ENCODE data around the gene WASHC2A. TPM values are rescaled to one million over a fixed set of nuclear protein-coding genes. Genes with fewer than 3 reads are reported as not detected.
"Not testable (repeated sequence)": the region's sequence is repeated elsewhere in the genome, so short reads cannot be mapped to it uniquely, and the experiment has no call there.

The WASHC2A gene
- total and polyA plus RNA-seq, 3 donors from 2014 or later, result 27.7 to 43.5 (median 34.4) TPM

DNA sequence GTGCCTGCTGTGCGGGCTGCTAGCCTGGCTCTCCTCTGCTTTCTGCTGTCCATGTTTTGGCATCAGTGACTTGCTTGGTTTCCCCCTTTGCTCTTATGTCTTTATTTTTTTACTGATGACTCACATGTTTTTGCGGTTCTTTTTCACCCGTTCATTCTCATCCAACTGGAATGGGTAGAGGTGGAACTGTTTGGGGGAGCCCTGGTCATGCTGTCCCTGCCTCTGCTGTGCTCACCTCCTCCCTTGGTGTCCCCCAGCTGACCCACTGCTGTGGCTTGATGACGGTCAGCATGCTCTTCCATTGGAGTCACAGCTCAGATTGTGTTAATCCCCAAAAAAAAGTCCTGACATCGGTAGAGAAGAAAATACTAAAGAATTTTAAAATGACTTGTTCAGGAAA is 26.9 kb downstream of the WASHC2A start:
- H3K4me3 ChIP-seq; H3K27me3 ChIP-seq; H3K27ac ChIP-seq; DNase-seq; intact Hi-C loops (cut with DNase I; ENCODE audit: low total_unique reads); H3K36me3 ChIP-seq (ENCODE audit: low read depth, missing control alignments); H3K4me1 ChIP-seq; H3K9me3 ChIP-seq: not testable (repeated sequence)
- WGBS, 2 donors, result 96% methylated on average over 5 of the region's 5 CpGs; no CpG with 5 or more reads in 1 of the 2 donors

DNA sequence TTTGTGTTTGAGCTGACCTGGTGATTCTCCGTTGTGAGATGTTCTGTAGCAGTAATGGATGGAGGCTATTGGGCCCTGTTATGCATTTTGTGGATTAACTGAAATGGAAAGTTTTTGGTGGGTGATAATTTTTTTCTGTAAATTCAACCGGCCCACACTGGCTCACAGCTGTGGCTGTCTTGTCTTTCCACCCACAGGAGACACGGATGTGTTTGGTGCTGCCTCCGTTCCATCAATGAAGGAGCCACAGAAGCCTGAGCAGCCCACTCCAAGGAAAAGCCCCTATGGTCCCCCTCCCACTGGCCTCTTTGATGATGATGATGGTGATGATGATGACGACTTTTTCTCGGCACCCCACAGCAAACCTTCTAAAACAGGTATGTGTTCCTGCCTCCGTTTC is 27.6 kb downstream of the WASHC2A start:
- H3K27me3 ChIP-seq, DNase-seq: not testable (repeated sequence)
- 94% methylated on average over 7 of the region's 7 CpGs for WGBS, 2 donors

DNA sequence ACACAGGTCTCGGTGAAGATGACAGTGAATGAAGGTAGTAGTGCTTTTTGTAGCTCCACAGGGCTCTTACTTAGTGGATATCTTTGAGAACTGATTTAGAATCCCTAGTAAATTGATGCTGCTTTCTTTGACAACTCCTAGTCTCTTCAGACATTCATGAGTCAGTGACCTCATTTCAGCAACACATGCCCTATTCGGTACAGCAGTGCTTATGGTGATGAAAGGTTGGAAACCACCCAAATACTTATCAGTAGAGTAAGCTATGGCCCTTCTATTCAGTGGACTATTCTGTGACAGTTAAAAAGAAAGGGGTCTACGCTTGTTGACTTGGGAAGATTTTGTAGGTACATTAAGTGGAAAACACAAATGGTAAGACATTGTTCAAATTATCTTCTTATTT is 29.0 kb downstream of the WASHC2A start:
- H3K27me3 ChIP-seq; H3K4me3 ChIP-seq; DNase-seq; H3K9me3 ChIP-seq; H3K27ac ChIP-seq; H3K36me3 ChIP-seq (ENCODE audit: low read depth, missing control alignments); intact Hi-C loops (cut with DNase I; ENCODE audit: low total_unique reads); H3K4me1 ChIP-seq: not testable (repeated sequence)
- 56% methylated on average over 1 of the region's 3 CpGs; no CpG with 5 or more reads in 1 of the 2 donors for WGBS, 2 donors

More for the DNA sequence above, 27.6 kb downstream of the WASHC2A start:
- H3K9me3 ChIP-seq; intact Hi-C loops (cut with DNase I; ENCODE audit: low total_unique reads); H3K36me3 ChIP-seq (ENCODE audit: low read depth, missing control alignments); H3K4me3 ChIP-seq; H3K27ac ChIP-seq; H3K4me1 ChIP-seq: not testable (repeated sequence)

DNA sequence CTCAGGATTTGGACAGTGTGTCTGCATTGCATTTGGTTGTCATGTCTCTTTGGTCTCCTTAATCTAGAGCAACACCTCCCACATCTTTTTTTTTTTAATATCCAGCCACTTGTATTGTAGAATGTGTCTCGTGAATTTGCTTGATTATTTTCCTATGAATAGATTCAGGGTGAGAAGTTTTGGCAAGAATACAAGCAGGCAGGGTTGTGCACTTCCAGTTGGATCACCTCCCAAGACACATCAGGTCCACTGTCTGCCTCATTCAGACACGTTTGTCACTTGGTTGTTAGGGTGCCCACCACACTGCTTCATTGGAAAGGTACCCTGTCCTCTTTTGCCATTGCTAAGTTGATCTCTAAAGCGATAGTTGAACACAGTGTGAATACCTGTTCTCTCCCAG is 30.9 kb downstream of the WASHC2A start:
- H3K4me1 ChIP-seq; DNase-seq; H3K4me3 ChIP-seq; H3K27ac ChIP-seq; H3K36me3 ChIP-seq (ENCODE audit: low read depth, missing control alignments); H3K9me3 ChIP-seq; intact Hi-C loops (cut with DNase I; ENCODE audit: low total_unique reads); H3K27me3 ChIP-seq: not testable (repeated sequence)
- 77 to 85% methylated on average over 3 of the region's 3 CpGs for WGBS, 2 donors

DNA sequence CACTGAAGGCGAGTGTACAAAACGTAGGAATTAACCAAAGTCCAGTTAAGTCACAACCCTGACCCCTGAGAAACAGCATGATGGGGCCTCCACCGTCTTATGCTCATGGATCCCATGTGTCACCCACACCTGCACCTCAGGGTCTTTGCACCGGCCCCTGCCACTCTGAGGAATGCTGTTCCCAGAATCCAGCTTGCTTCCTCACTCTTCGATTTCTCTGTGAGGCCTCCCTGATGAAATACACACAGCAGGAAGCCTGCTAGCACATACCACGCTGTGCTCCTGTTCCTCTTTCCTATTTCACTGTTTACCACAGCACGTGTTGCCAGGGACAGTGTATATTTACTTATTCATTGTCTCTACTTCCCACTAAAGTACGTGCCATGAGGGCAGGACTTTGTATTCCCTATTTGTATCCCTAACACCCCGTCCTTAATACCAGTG is 33.4 kb downstream of the WASHC2A start:
- H3K4me1 ChIP-seq; H3K27me3 ChIP-seq; intact Hi-C loops (cut with DNase I; ENCODE audit: low total_unique reads); H3K9me3 ChIP-seq; DNase-seq; H3K4me3 ChIP-seq; H3K36me3 ChIP-seq (ENCODE audit: low read depth, missing control alignments); H3K27ac ChIP-seq: not testable (repeated sequence)
- 86 to 93% methylated on average over 9 of the region's 9 CpGs for WGBS, 2 donors

DNA sequence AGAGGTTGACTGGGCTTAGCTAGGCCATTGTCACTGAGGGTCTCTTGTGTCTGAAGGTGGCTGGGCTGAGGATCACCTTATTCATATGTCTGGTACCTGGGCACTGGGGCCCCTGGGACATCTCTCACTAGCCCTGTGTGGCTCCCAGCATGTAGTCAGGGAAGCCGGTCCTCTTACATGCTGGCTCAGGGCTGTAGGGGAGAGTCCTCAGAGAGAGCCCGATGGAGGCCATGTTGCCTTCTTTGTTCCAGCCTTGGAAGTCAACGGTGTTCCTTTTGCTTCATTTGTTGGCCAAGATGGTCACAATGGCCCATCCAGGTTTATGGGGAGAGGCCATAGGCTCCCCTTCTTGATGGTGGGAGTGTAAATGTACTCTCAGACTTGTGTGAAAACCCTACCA is 34.0 kb downstream of the WASHC2A start:
- not testable (repeated sequence) for H3K36me3 ChIP-seq (ENCODE audit: low read depth, missing control alignments)
- WGBS, 2 donors, result 88 to 100% methylated on average over 2 to 3 of the region's 3 CpGs

DNA sequence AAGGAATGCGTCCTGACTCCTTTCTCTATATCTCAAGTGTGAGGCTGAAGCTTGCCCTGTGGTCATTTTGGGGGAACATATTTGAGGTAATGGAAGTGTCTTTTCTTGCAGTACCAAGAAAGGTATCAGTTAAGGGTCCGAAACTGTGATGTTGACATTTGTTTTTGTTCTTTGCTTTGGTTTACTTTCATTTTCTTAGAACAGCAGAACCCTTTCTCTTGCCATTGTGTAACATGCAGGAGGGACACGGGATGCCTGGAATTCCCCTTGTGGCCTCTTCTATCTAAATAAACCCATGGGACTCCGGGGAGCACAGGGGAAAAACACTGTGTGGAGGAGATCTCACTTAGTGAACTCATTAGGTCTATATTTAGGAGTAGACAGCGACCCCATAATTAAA is 34.5 kb downstream of the WASHC2A start:
- H3K27ac ChIP-seq, DNase-seq: not testable (repeated sequence)
- WGBS, 2 donors, result 72 to 78% methylated on average over 5 of the region's 5 CpGs

More for the DNA sequence above, 34.0 kb downstream of the WASHC2A start:
- H3K4me3 ChIP-seq; intact Hi-C loops (cut with DNase I; ENCODE audit: low total_unique reads); H3K9me3 ChIP-seq; DNase-seq; H3K27ac ChIP-seq; H3K27me3 ChIP-seq; H3K4me1 ChIP-seq: not testable (repeated sequence)

DNA sequence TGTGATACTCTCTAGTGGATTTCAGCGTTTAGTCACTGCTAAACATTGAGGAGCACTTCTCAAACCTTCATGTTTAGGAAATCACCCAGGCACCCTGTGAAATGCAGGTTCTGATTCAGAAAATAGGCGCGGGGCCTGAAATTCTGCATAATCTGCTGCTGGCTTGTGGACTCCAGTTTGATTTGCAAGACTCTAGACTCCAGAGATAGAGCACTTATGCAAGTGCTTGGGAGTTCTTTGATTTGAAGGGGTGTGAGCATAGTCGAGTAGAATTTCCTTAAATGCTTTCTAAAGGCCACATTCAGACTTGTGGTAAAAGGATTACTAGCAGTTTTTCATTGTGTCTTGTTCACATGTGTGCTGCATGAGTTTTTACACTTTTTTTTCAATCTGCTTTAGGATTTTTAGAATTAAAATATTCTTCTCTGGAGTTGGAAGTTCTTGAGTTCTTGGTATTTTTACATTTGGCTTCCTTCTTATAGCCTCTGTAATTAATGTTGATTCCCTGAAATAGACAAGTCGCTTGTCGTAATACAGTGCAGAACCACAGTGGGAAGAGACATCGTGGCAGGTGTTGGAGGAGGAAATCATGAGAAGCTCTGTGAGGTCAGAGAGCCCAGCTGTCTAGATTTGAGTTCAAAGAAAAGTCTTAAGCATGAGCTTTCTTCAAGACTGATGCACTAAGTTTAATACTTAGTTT is 41.4 kb downstream of the WASHC2A start:
- H3K27me3 ChIP-seq; intact Hi-C loops (cut with DNase I; ENCODE audit: low total_unique reads); H3K27ac ChIP-seq; DNase-seq; H3K36me3 ChIP-seq (ENCODE audit: low read depth, missing control alignments); H3K9me3 ChIP-seq; H3K4me1 ChIP-seq; H3K4me3 ChIP-seq: not testable (repeated sequence)
- WGBS, 2 donors, result 91 to 94% methylated on average over 6 to 7 of the region's 7 CpGs

More for the DNA sequence above, 34.5 kb downstream of the WASHC2A start:
- H3K4me3 ChIP-seq; intact Hi-C loops (cut with DNase I; ENCODE audit: low total_unique reads); H3K9me3 ChIP-seq; H3K27me3 ChIP-seq; H3K36me3 ChIP-seq (ENCODE audit: low read depth, missing control alignments); H3K4me1 ChIP-seq: not testable (repeated sequence)

DNA sequence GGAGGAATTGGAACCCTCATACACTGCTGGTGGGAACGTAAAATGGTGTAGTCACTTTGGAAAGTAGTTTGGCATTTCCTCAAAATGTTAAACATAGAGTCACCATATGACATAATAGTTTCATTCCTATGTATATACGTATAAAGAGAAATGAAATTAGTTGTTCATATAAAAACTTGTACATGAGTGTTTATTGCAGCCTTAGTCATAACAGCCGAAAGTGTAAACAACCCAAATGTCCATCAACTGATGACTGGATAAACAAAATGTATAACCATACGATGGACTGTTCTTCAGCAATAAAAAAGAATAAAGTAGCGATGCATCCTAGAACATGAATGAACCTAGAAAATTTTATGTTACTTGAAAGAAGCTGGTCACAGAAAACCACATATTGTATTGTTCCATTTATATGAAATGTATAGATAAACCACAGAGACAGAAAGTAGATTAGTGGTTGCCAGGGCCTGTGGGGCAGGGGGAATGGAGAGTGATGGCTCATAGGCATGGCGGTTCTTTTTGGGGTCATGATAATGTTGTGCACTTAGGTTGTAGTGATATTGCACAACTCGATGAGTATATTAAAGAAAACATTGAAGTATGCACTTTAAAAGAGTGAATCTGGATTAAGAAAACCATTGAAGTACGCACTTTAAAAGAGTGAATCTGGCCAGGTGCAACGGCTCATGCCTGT is 44.8 kb downstream of the WASHC2A start:
- H3K27me3 ChIP-seq; H3K27ac ChIP-seq; H3K4me1 ChIP-seq; H3K9me3 ChIP-seq; DNase-seq; H3K36me3 ChIP-seq (ENCODE audit: low read depth, missing control alignments); H3K4me3 ChIP-seq; intact Hi-C loops (cut with DNase I; ENCODE audit: low total_unique reads): not testable (repeated sequence)
- WGBS, 2 donors, result 96% methylated on average over 6 to 7 of the region's 9 CpGs

DNA sequence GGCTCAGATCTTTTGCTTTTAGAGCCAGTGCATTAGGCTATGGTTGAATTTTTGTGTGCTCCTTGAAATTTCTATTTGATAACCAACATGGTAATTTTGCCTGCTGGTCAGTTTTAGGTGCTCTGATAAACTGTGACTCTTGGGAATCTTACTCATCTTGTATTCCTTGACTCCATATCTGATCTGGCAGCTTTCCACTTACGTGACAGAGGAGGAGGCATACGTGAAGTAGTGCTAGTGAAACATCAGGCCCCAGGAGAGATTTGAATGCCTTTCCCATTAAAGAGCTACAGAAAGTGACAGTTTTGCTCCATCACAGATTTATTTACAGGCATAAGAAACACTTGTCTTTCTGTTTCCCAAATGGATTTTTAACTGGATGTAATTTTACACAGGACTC is 59.0 kb downstream of the WASHC2A start:
- DNase-seq; H3K36me3 ChIP-seq (ENCODE audit: low read depth, missing control alignments): not testable (repeated sequence)

DNA sequence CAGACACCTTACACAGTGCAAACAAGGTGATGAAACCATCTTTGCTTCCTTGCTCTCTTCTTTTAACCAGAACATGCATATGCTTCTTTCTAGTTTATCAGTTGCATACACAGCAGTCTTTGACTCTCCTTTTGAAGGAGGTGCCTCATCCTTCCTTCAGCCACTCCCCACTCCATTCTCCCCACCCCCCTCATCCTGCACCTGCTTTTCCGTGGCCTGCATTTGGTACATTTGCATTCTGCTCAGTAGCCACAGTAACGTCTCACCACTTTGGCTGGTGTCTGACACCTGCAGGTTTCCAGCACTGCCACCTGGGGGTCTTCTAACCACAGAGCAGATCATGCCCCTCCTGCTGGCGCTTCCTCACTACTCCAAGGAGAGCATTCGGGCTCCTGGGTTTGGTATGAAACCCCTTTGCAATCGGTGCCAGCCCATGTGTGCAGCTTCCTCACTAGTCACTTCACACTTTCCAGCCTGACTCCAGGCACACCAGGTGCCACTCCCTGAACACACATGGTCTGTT is 60.1 kb downstream of the WASHC2A start:
- WGBS, 2 donors, result 80 to 83% methylated on average over 1 of the region's 5 CpGs
- H3K4me1 ChIP-seq; DNase-seq; intact Hi-C loops (cut with DNase I; ENCODE audit: low total_unique reads); H3K9me3 ChIP-seq; H3K27ac ChIP-seq; H3K4me3 ChIP-seq; H3K27me3 ChIP-seq; H3K36me3 ChIP-seq (ENCODE audit: low read depth, missing control alignments): not testable (repeated sequence)

More for the DNA sequence above, 59.0 kb downstream of the WASHC2A start:
- intact Hi-C loops (cut with DNase I; ENCODE audit: low total_unique reads); H3K4me3 ChIP-seq; H3K27ac ChIP-seq; H3K4me1 ChIP-seq; H3K9me3 ChIP-seq; H3K27me3 ChIP-seq: not testable (repeated sequence)
- 100% methylated on average over 1 of the region's 2 CpGs; no CpG with 5 or more reads in 1 of the 2 donors for WGBS, 2 donors
